HG03521 (cell line): ENCODE results near the gene SPOCK2.

Source experiments
- ATAC-seq: cut with Tn5 transposase; IDR thresholded peaks from one replicate; pipeline ENCODE4 v1.9.1; 2021; ENCODE audit warnings: mild to moderate bottlenecking, moderate library complexity; ENCODE audit not compliant: unreplicated experiment

Gene SPOCK2

GRCh38 chr10:72090326-72090725 is 2.0 kb upstream of the SPOCK2 start:
- ATAC-seq, result no peak

GRCh38 chr10:72089618-72090017 is 1.3 kb upstream of the SPOCK2 start:
- ATAC-seq, result no peak

- no peak for ATAC-seq
These were observed 681 bp upstream of the SPOCK2 start for GRCh38 chr10:72088889-72089575.

GRCh38 chr10:72087392-72087968 is 871 bp downstream of the SPOCK2 start:
- no peak for ATAC-seq

GRCh38 chr10:72086466-72087391 is 1.6 kb downstream of the SPOCK2 start:
- ATAC-seq, result no peak

- no peak for ATAC-seq
These were observed 2.4 kb downstream of the SPOCK2 start for GRCh38 chr10:72085864-72086465.

GRCh38 chr10:72085166-72085565 is 3.2 kb downstream of the SPOCK2 start:
- ATAC-seq, result no peak

GRCh38 chr10:72083790-72084459 is 4.4 kb downstream of the SPOCK2 start:
- no peak for ATAC-seq

GRCh38 chr10:72082856-72083789 is 5.2 kb downstream of the SPOCK2 start:
- ATAC-seq, result no peak

- no peak for ATAC-seq
These were observed 6.4 kb downstream of the SPOCK2 start for GRCh38 chr10:72081772-72082590.

- no peak for ATAC-seq
These were observed 7.1 kb downstream of the SPOCK2 start for GRCh38 chr10:72081210-72081609.

- ATAC-seq, result no peak
These were observed 8.0 kb downstream of the SPOCK2 start for GRCh38 chr10:72080042-72080975.

- no peak for ATAC-seq
These were observed 9.0 kb downstream of the SPOCK2 start for GRCh38 chr10:72079356-72079755.

- no peak for ATAC-seq
These were observed 10.9 kb downstream of the SPOCK2 start for GRCh38 chr10:72077275-72077990.

GRCh38 chr10:72076756-72077155 is 11.6 kb downstream of the SPOCK2 start:
- ATAC-seq, result no peak

- no peak for ATAC-seq
These were observed 12.8 kb downstream of the SPOCK2 start for GRCh38 chr10:72075376-72076115.
